ENCODE measurements around the gene TMEM208.

GRCh38 chr16:67260426-67261063, 33.6 kb downstream of the TMEM208 start:
- no peak for TF ChIP-seq ELF4 (CRISPR knock-in tag; IDR thresholded peaks at IDR 0.05; ENCODE audit: low read depth)
- TF ChIP-seq, protein P1, sequence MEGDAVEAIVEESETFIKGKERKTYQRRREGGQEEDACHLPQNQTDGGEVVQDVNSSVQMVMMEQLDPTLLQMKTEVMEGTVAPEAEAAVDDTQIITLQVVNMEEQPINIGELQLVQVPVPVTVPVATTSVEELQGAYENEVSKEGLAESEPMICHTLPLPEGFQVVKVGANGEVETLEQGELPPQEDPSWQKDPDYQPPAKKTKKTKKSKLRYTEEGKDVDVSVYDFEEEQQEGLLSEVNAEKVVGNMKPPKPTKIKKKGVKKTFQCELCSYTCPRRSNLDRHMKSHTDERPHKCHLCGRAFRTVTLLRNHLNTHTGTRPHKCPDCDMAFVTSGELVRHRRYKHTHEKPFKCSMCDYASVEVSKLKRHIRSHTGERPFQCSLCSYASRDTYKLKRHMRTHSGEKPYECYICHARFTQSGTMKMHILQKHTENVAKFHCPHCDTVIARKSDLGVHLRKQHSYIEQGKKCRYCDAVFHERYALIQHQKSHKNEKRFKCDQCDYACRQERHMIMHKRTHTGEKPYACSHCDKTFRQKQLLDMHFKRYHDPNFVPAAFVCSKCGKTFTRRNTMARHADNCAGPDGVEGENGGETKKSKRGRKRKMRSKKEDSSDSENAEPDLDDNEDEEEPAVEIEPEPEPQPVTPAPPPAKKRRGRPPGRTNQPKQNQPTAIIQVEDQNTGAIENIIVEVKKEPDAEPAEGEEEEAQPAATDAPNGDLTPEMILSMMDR (IDR thresholded peaks at IDR 0.05) = no peak
- TF ChIP-seq CBFB (CRISPR knock-in tag; IDR thresholded peaks at IDR 0.05; ENCODE audit: low read depth) = no peak
- TF ChIP-seq, protein P2, sequence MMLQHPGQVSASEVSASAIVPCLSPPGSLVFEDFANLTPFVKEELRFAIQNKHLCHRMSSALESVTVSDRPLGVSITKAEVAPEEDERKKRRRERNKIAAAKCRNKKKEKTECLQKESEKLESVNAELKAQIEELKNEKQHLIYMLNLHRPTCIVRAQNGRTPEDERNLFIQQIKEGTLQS (CRISPR knock-in tag; conservative IDR thresholded peaks at IDR 0.05) = no peak
- TF ChIP-seq KAT7 (CRISPR knock-in tag; IDR thresholded peaks at IDR 0.05; ENCODE audit: borderline replicate concordance) = no peak
- TF ChIP-seq ESRRA (CRISPR knock-in tag; IDR thresholded peaks at IDR 0.05; ENCODE audit: borderline replicate concordance) = no peak
- TF ChIP-seq MAX (CRISPR knock-in tag; IDR thresholded peaks at IDR 0.05) = no peak
- no peak for TF ChIP-seq NR2C2 (CRISPR knock-in tag; IDR thresholded peaks at IDR 0.05)
- TF ChIP-seq, protein P3, sequence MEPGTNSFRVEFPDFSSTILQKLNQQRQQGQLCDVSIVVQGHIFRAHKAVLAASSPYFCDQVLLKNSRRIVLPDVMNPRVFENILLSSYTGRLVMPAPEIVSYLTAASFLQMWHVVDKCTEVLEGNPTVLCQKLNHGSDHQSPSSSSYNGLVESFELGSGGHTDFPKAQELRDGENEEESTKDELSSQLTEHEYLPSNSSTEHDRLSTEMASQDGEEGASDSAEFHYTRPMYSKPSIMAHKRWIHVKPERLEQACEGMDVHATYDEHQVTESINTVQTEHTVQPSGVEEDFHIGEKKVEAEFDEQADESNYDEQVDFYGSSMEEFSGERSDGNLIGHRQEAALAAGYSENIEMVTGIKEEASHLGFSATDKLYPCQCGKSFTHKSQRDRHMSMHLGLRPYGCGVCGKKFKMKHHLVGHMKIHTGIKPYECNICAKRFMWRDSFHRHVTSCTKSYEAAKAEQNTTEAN (CRISPR knock-in tag; IDR thresholded peaks at IDR 0.05) = no peak
- no peak for TF ChIP-seq ZNF671 (CRISPR knock-in tag; IDR thresholded peaks at IDR 0.05)

All from WTC11 (cell line).